ENCODE results near the gene DNAH14. TPM values are rescaled to one million over a fixed set of nuclear protein-coding genes. Genes with fewer than 3 reads are reported as not detected.

DNAH14 gene
- polyA plus RNA-seq, 1 donor (not counting 4 experiments of a cell fraction or from before 2014, with no cell fraction given): 6.4 TPM

DNA sequence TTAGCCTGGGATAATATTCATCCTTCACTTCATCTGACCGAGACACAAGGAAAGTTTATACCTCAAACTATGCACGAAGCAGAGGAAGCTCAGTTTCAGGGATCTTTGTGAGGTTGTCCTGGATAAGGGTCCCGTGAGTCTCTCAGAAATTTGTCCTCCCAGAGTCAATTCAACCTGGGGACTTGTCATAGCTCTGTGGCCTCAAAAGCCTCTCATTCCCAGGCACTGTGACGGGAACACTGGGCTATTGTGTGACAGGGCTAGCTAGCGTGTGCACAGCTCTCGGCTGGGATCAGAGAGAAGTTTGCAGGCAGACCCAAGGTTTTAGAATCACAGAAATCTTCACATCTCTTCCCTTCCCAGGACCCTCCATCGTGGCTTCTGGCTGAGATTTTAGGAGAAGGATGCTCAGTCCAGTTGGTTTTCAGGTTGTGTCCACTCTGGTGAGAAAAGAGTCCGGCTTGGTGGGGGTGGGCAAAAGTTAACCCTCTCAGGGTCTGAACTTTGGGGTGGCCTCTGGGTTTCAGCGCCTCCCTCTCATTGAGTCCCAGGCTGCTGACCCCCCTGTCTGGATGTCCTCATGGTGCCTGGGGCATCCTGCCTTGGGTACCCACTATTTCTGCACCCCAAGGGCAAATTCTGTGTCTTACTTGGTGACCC lies 518.8 kb downstream of the DNAH14 start:
- no peak overlapping the region for H2AFZ ChIP-seq (ENCODE audit: control insufficient read depth, low read length)
- FAIRE-seq: no peak
- dilution Hi-C loops (cut with MboI; ENCODE audit: extremely low pct_ligation_motif_present, low sequenced_read_pairs): no loop called here

More for the DNA sequence above, 518.8 kb downstream of the DNAH14 start:
- Histone ChIP-seq H3K4me3 (ENCODE audit: control insufficient read depth in 2 of 3, extremely low read depth in 1 of 3, insufficient read depth in 2 of 3, low read depth in 1 of 3, low read length in 3 of 3) (no peak overlapping the region), H3K9me1 (ENCODE audit: control insufficient read depth, extremely low read depth, insufficient read depth, low read length) (no peaks in the 10 kb centered on the region), H3K4me1 (ENCODE audit: control insufficient read depth, extremely low read depth, insufficient read depth, low read length) (peaks cover 37% of the 10 kb centered on the region), H4K20me1 (ENCODE audit: control insufficient read depth, extremely low read depth, insufficient read depth, low read length) (no peaks in the 10 kb centered on the region), H3K4me2 (ENCODE audit: control insufficient read depth, extremely low read depth, insufficient read depth, low read depth, low read length) (no peak overlapping the region), H3K79me2 (ENCODE audit: control insufficient read depth, insufficient read depth, low read length) (no peaks in the 10 kb centered on the region), H3K9me3 (ENCODE audit: control insufficient read depth, low read depth, low read length) (no peaks in the 10 kb centered on the region), H3K27me3 (ENCODE audit: control insufficient read depth, extremely low read depth, insufficient read depth, low read length) (no peaks in the 10 kb centered on the region), H3K36me3 (ENCODE audit: control insufficient read depth in 2 of 2, extremely low read depth in 1 of 2, insufficient read depth in 2 of 2, low read length in 2 of 2) (no peaks in the 10 kb centered on the region), H3K27ac (ENCODE audit: control insufficient read depth, insufficient read depth, low read length) (no peak overlapping the region), H3K9ac (ENCODE audit: control insufficient read depth, extremely low read depth, insufficient read depth, low read length) (no peak overlapping the region)
- TF ChIP-seq EZH2 (IDR thresholded peaks at IDR 0.05; ENCODE audit: low read length): no peak
- TF ChIP-seq CTCF (optimal IDR thresholded peaks at IDR 0.05 in 1 of 3, IDR thresholded peaks at IDR 0.05 in 1 of 3, conservative IDR thresholded peaks at IDR 0.05 in 1 of 3; ENCODE audit: extremely low read depth in 1 of 3, insufficient read depth in 2 of 3, low read length in 3 of 3): no peak
- DNase-seq (ENCODE audit: low read depth, low spot score): no peak
